GM10266 (cell line): Measurements from ENCODE around the gene MAP7.

Experiments used
- DNase-seq: peaks from one replicate; pipeline ENCODE4 v3.0.0; 2012; ENCODE audit errors: extremely low spot score
- CTCF ChIP-seq: IDR thresholded peaks from 2 replicates; pipeline ENCODE4 v1.5.1; 2012; ENCODE audit warnings: mild to moderate bottlenecking, low read depth; ENCODE audit not compliant: control insufficient read depth, insufficient read depth; ENCODE audit errors: missing control alignments

Gene MAP7

GRCh38 chr6:136523196-136523595, 27.0 kb downstream of the MAP7 start:
- DNase-seq = no peak
- no peak for TF ChIP-seq CTCF

DNA sequence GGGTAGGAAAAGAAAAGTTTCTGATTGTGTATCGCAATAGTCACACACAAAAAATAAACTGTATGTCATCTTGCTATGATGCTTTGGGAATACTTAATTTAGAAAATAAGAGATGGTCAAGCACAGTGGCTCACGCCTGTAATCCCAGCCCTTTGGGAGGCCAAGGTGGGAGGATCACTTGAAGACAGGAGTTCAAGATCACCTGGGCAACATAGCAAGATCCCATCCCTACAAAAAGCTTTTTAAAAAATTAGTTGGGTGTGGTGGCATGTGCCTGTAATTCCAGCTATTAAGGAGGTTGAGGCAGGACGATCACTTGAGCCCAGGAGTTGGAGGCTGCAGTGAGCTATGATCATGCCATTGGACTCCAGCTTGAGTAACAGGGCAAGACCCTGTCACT, 27.6 kb downstream of the MAP7 start:
- no peak for DNase-seq

DNA sequence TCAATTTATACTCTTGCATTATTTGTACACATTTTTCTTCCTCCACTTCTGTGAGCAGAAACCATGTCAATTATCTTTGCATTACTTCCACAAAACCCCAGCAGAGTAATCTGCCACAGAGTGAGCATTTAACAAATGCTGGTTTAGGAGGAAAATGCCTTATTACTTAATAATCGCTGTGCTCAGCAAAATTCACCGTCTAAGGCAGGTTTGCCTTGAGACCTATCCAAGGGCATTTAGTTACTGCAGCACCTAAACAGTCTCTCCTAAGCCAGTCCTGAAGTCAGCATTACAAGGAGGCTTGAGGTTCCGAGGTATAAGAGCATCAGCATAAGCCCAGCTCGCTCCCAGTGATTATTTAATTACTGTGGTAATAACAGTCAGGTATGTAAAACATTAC, 28.3 kb downstream of the MAP7 start:
- DNase-seq = no peak
- no peak for TF ChIP-seq CTCF

More for the DNA sequence above, 27.6 kb downstream of the MAP7 start:
- TF ChIP-seq CTCF = no peak

DNA sequence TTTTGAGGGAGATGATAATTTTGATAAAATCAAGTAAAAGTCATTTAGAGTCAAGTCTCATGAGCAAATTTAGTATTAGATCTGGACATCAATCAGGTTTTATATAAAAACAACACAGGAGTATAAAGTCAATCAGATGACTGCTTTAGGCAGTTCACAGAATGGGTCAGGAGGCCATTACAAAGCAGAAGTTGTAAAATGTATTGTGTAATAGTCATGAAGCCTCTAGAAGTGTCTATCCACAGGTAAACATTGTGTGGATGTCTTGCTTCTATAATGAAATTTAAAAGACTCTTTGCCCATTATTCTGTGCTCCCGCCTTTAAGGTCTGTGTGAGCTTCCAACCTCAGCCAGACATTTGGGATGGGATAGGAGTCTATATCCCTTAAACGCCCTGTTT, 28.8 kb downstream of the MAP7 start:
- DNase-seq = no peak
- no peak for TF ChIP-seq CTCF

DNA sequence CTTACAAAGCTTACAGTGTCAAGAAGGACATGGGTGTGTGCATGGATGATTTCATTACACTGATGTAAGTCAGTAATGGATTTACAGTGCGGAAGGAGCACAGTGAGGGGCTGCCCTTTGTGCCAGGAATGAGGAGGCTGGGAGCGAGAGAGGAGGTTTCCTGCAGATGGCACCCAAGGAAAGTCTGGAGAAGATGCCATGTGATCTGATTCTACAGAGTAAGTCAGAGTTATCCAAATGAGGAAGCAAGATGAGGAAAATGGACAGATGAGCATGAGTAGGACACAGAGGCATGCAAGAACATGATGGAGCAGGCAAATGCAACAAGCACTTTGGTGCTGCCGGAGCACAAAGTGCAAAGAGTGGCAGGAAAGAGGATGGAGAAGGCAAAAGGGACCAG, 29.7 kb downstream of the MAP7 start:
- no peak for DNase-seq
- no peak for TF ChIP-seq CTCF

DNA sequence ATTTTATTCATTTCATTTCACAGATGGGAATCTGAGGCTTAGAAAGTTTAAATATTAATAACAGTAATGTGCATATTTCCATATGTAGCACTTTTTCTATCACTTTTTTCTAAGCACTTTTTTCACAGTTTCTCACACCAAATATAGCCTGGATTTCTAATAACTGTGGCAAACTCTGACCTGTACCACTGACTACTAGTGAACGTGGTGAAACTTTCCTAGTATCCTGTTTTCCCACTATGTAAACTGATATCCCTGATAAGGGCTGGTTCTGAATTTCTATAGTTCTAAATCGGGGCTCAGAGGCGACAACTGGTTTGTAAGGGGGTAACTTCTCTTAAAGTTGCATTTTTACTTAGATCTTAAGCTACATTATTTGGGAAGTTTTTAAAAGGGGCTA, 32.6 kb downstream of the MAP7 start:
- no peak for DNase-seq
- TF ChIP-seq CTCF = no peak

DNA sequence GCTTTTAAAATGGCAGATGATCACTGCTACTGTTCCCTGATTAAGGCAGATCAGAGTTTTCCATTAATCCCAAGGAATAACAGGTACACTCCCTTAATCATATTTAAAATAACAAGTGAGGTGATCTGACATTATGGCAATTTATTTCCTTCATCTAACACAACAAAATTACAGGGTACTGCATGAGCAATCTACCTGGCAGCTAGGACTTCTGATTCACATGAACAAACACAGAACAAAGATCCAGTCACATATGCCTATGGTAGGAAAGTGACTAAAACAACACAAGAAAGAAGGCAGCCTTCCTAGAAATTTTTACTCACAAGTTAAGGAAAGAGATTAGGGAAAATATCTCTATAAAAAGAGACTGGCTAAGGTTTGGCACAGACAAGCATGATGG, 33.2 kb downstream of the MAP7 start:
- DNase-seq = no peak
- TF ChIP-seq CTCF = no peak

GRCh38 chr6:136514591-136514990, 35.6 kb downstream of the MAP7 start:
- TF ChIP-seq CTCF = no peak
- DNase-seq = no peak
